Testis (tissue), 3 donors: ENCODE measurements around the gene MISP. TPM values are rescaled to one million over a fixed set of nuclear protein-coding genes. Genes with fewer than 3 reads are reported as not detected.
A peak's percentile ranks its signal among the peaks of the same experiment; 100 is the strongest.

Source experiments
- DNase-seq: peaks from one replicate; pipeline ENCODE4 v3.0.0-alpha.2; 2019
- H3K27ac ChIP-seq, 2 donors: fragments of 200-600 bp; sonication (generic); one replicate each; pipeline ENCODE4 v1.5.1; 2019
- H3K27me3 ChIP-seq: fragments of 200-600 bp; sonication (generic); one replicate; pipeline ENCODE4 v1.5.1; 2019
- H3K36me3 ChIP-seq: fragments of 200-600 bp; sonication (generic); one replicate; pipeline ENCODE4 v1.5.1; 2017; ENCODE audit warnings: low read depth; ENCODE audit errors: missing control alignments
- H3K4me1 ChIP-seq: fragments of 200-600 bp; sonication (generic); one replicate; pipeline ENCODE4 v1.5.1; 2019
- H3K4me3 ChIP-seq, 2 donors: fragments of 200-600 bp; sonication (generic); one replicate each; pipeline ENCODE4 v1.5.1; 2017 to 2019
- H3K9me3 ChIP-seq: fragments of 200-600 bp; sonication (generic); one replicate; pipeline ENCODE4 v1.5.1; 2017
- POLR2A ChIP-seq: fragments of 450-650 bp; IDR thresholded peaks from one replicate; pipeline ENCODE4 v1.6.1; 2017; ENCODE audit warnings: antibody characterized with exemption, mild to moderate bottlenecking, moderate library complexity
- WGBS, 2 donors: methylation state at CpG; one replicate each; pipeline ENCODE4 v1.1.5; 2018; 5-methylcytosine and 5-hydroxymethylcytosine counted together
- intact Hi-C: fragments of 100-400 bp; cut with DNase I; formaldehyde crosslinking; loops from one replicate; pipeline ENCODE4 v1.15.1; 2023; ENCODE audit warnings: low total_unique reads
- polyA plus RNA-seq: library from polyadenylated mRNA; stranded (reverse); fragments of 350-450 nt; fragmentation: Illumina TruSeq; extraction: RNeasy Lipid Tissue Mini Kit (QIAGEN cat#74804); gene quantifications from one replicate; pipeline ENCODE4 v1.2.3, GENCODE V29; 2014; ENCODE audit warnings: low read depth, low replicate concordance; ENCODE audit not compliant: insufficient read depth
- total RNA-seq, 2 donors: library from RNA; depleted of rRNA; stranded (reverse); fragments of >200 nt; gene quantifications; one replicate each; pipeline ENCODE4 v1.2.3, GENCODE V29; 2016
- TF ChIP-seq, protein P1 (sequence below), 3 experiments: fragments of 450-650 bp in 2 of 3; fragments of 200-600 bp in 1 of 3; sonication (generic) in 1 of 3; IDR thresholded peaks; one replicate each; pipeline ENCODE4 v1.5.1; 2016 to 2019; ENCODE audit warnings: antibody characterized with exemption in 3 of 3, mild to moderate bottlenecking in 2 of 3, moderate library complexity in 1 of 3

MISP gene
- total and polyA plus RNA-seq, 3 donors from 2014 or later: 1.1 to 3.1 (median 1.1) TPM

DNA sequence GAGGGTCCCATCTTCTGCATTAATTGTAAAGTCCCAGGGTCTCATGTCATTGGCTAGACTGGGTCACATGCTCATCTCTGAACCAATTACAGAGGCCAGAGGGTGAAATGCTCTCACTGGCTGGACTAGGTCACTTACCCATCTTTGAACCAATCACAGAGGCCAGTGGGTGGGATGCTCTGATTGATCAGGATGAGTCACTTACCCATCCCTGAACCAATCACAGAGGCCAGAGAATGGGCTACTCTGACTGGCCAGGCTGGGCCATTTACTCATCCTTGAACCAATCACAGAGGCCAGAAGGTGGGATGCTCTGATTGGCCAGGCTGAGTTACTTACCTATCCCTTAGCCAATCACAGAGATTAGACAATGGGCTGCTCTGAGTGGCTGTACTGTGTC is 5.3 kb downstream of the MISP start:
- Histone ChIP-seq H3K4me3 (no peak overlapping the region), H3K36me3 (no peaks in the 10 kb centered on the region), H3K27me3 (no peaks in the 10 kb centered on the region), H3K4me1 (no peaks in the 10 kb centered on the region), H3K9me3 (no peaks in the 10 kb centered on the region), H3K27ac (no peak overlapping the region)
- DNase-seq: peak; percentile 89
- TF ChIP-seq, protein P1, sequence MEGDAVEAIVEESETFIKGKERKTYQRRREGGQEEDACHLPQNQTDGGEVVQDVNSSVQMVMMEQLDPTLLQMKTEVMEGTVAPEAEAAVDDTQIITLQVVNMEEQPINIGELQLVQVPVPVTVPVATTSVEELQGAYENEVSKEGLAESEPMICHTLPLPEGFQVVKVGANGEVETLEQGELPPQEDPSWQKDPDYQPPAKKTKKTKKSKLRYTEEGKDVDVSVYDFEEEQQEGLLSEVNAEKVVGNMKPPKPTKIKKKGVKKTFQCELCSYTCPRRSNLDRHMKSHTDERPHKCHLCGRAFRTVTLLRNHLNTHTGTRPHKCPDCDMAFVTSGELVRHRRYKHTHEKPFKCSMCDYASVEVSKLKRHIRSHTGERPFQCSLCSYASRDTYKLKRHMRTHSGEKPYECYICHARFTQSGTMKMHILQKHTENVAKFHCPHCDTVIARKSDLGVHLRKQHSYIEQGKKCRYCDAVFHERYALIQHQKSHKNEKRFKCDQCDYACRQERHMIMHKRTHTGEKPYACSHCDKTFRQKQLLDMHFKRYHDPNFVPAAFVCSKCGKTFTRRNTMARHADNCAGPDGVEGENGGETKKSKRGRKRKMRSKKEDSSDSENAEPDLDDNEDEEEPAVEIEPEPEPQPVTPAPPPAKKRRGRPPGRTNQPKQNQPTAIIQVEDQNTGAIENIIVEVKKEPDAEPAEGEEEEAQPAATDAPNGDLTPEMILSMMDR (IDR thresholded peaks at IDR 0.05): peak in 1 of 3 experiments; percentile 7
- TF ChIP-seq POLR2A: no peak
- intact Hi-C loops: no loop called here

DNA sequence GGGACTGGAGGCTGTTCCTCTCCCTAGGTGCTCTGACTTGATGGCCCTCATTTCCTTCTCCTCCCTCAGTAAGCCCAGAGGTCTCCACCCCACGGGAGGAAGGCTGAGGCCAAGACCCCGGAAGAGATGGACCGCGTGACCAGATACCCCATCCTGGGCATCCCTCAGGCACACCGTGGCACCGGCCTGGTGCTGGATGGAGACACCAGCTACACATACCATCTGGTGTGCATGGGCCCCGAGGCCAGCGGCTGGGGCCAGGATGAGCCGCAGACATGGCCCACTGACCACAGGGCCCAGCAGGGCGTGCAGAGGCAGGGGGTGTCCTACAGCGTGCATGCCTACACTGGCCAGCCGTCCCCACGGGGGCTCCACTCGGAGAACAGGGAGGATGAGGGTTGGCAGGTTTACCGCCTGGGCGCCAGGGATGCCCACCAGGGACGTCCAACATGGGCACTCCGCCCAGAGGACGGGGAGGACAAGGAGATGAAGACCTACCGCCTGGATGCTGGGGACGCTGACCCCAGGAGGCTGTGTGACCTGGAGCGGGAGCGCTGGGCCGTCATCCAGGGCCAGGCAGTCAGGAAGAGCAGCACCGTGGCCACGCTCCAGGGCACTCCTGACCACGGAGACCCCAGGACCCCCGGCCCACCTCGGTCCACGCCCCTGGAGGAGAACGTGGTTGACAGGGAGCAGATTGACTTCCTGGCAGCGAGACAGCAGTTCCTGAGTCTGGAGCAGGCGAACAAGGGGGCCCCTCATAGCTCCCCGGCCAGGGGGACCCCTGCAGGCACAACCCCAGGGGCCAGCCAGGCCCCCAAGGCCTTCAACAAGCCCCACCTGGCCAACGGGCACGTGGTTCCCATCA is 6.1 kb downstream of the MISP start:
- 71 to 82% methylated on average over 5 to 27 of the region's 36 CpGs for WGBS, 2 donors
- no peak for DNase-seq

DNA sequence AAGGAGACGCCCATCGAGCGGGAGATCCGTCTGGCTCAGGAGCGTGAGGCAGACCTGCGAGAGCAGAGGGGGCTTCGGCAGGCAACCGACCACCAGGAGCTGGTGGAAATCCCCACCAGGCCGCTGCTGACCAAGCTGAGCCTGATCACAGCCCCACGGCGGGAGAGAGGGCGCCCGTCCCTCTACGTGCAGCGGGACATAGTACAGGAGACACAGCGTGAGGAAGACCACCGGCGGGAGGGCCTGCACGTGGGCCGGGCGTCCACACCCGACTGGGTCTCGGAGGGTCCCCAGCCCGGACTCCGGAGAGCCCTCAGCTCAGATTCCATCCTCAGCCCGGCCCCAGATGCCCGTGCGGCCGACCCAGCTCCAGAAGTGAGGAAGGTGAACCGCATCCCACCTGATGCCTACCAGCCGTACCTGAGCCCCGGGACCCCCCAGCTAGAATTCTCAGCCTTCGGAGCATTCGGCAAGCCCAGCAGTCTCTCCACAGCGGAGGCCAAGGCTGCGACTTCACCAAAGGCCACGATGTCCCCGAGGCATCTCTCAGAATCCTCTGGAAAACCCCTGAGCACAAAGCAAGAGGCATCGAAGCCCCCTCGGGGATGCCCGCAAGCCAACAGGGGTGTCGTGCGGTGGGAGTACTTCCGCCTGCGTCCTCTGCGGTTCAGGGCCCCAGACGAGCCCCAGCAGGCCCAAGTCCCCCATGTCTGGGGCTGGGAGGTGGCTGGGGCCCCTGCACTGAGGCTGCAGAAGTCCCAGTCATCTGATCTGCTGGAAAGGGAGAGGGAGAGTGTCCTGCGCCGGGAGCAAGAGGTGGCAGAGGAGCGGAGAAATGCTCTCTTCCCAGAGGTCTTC is 7.1 kb downstream of the MISP start:
- DNase-seq: no peak
- H3K9me3 ChIP-seq: no peaks in the 10 kb centered on the region
- H3K4me1 ChIP-seq: no peaks in the 10 kb centered on the region
- H3K27me3 ChIP-seq: no peaks in the 10 kb centered on the region
- no peak overlapping the region for H3K4me3 ChIP-seq
- H3K36me3 ChIP-seq: no peaks in the 10 kb centered on the region
- TF ChIP-seq POLR2A: no peak
- TF ChIP-seq, protein P1 (IDR thresholded peaks at IDR 0.05): no peak
- H3K27ac ChIP-seq: no peak overlapping the region
- intact Hi-C loops: no loop called here
- WGBS, 2 donors: 82% methylated on average over 49 of the region's 50 CpGs; no CpG with 5 or more reads in 1 of the 2 donors

More for the DNA sequence above, 6.1 kb downstream of the MISP start:
- Histone ChIP-seq H3K9me3 (no peaks in the 10 kb centered on the region), H3K27me3 (no peaks in the 10 kb centered on the region), H3K36me3 (no peaks in the 10 kb centered on the region), H3K27ac (no peak overlapping the region), H3K4me3 (no peak overlapping the region), H3K4me1 (no peaks in the 10 kb centered on the region)
- intact Hi-C loops: no loop called here
- TF ChIP-seq, protein P1 (IDR thresholded peaks at IDR 0.05): no peak

DNA sequence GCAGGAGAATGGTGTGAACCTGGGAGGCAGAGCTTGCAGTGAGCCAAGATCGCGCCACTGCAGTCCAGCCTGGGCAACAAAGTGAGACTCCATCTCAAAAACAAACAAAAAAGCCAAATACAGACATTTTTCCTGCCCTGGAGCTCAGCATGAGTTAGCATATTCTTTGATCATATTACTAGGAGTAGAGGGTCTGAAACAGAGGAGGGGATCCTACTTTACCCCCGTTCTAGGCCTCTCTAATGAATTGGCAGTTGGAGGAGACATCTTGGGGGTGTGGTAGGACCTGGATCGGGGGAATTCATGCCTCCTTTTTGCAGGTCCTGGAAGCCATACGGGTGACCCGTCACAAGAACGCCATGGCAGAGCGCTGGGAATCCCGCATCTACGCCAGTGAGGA is 12.3 kb downstream of the MISP start:
- no peaks in the 10 kb centered on the region for H3K36me3 ChIP-seq
- intact Hi-C loops: no loop called here
- no peak overlapping the region for H3K27ac ChIP-seq
- no peak for TF ChIP-seq POLR2A
- TF ChIP-seq, protein P1 (IDR thresholded peaks at IDR 0.05): no peak
- H3K4me1 ChIP-seq: no peaks in the 10 kb centered on the region
- no peaks in the 10 kb centered on the region for H3K9me3 ChIP-seq
- WGBS, 2 donors: 90 to 96% methylated on average over 10 of the region's 10 CpGs
- no peak overlapping the region for H3K4me3 ChIP-seq
- H3K27me3 ChIP-seq: no peaks in the 10 kb centered on the region
- DNase-seq: no peak
